Adrenal gland (tissue), 12 donors: ENCODE data around the gene BPI. TPM values are rescaled to one million over a fixed set of nuclear protein-coding genes. Genes with fewer than 3 reads are reported as not detected.

ENCODE experiments used
- DNase-seq, 7 donors: peaks; one replicate each; pipeline ENCODE4 v3.0.0-alpha.2; 2019 to 2020
- H3K27ac ChIP-seq, 5 donors: fragments of 200-600 bp; sonication (generic) in 4 of 5; 1 replicate in 3 of 5; 2 replicates in 2 of 5; pipeline versions ENCODE4 v1.5.1 to v1.8.0; 2016 to 2020; ENCODE audit warnings: mild to moderate bottlenecking in 1 of 5
- H3K27me3 ChIP-seq: fragments of 200-600 bp; 2 replicates; pipeline ENCODE4 v1.8.0; 2021
- H3K36me3 ChIP-seq, 2 donors: fragments of 200-600 bp; replicated peaks in 1 of 2; 1 replicate in 1 of 2; 2 replicates in 1 of 2; pipeline versions ENCODE4 v1.5.1 to v1.8.0; 2018 to 2022
- H3K4me1 ChIP-seq, 2 donors: fragments of 200-600 bp; replicated peaks in 1 of 2; 1 replicate in 1 of 2; 2 replicates in 1 of 2; pipeline versions ENCODE4 v1.5.1 to v1.8.0; 2018 to 2021
- H3K4me3 ChIP-seq, 4 donors: fragments of 200-600 bp; sonication (generic) in 3 of 4; one replicate each; pipeline ENCODE4 v1.5.1; 2016 to 2018
- H3K9me3 ChIP-seq, 3 donors: fragments of 200-600 bp; sonication (generic) in 1 of 3; replicated peaks in 1 of 3; 1 replicate in 2 of 3; 2 replicates in 1 of 3; pipeline versions ENCODE4 v1.5.1 to v1.8.0; 2016 to 2021
- CTCF ChIP-seq, 6 experiments: fragments of 450-650 bp in 4 of 6; fragments of 200-600 bp in 2 of 6; sonication (generic) in 1 of 6; IDR thresholded peaks; 1 replicate in 5 of 6; 2 replicates in 1 of 6; pipeline versions ENCODE4 v1.5.1 to v1.8.0; 2016 to 2021; ENCODE audit warnings: antibody characterized with exemption in 6 of 6, mild to moderate bottlenecking in 2 of 6, moderate library complexity in 1 of 6
- POLR2A ChIP-seq, 2 donors: fragments of 450-650 bp; IDR thresholded peaks; one replicate each; pipeline ENCODE4 v1.6.1; 2017; ENCODE audit warnings: antibody characterized with exemption in 2 of 2, mild to moderate bottlenecking in 2 of 2, moderate library complexity in 1 of 2
- WGBS, 4 donors: extraction: QIAGEN DNeasy Blood & Tissue Kit in 2 of 4; methylation state at CpG; one replicate each; pipeline versions ENCODE4 v1.1.5 to v1.1.7; 2013 to 2017; 5-methylcytosine and 5-hydroxymethylcytosine counted together
- intact Hi-C, 2 donors: fragments of 100-400 bp; cut with DNase I; formaldehyde crosslinking; loops; one replicate each; pipeline versions ENCODE4 v1.14.1 to v1.15.0; 2022 to 2023
- polyA plus RNA-seq, 3 donors: library from polyadenylated mRNA; stranded (reverse); fragments of 200-250 nt in 2 of 3; fragments of 350-450 nt in 1 of 3; fragmentation: Illumina TruSeq in 1 of 3; extraction: RNeasy Lipid Tissue Mini Kit (QIAGEN cat#74804) in 1 of 3; gene quantifications; one replicate each; pipeline ENCODE4 v1.2.3, GENCODE V29; 2013 to 2014
- total RNA-seq, 9 donors: library from RNA; depleted of rRNA in 4 of 9; stranded (reverse); fragments of >200 nt in 4 of 9; fragments of 120-200 nt in 1 of 9; fragmentation: NEBNext Ultra II Directional in 1 of 9; extraction: Animal tissue kit (Norgen Biotek cat#: 25700) in 1 of 9; gene quantifications; one replicate each; pipeline versions ENCODE4 v1.1.0 to v1.2.4, GENCODE V29; 2013 to 2023
- donor health status: healthy with polysubstance abuse.
- donor health status: Bipolar disorder and iron deficiency.
- donor health status: DM: yes; HTN: yes; CAD: no.
- donor health status: DM: no; HTN: no; CAD: no.
- donor health status: DM: no; HTN: no; CAD: no.
- donor health status: DM: yes; HTN: yes; CAD: no.

The BPI gene
- total and polyA plus RNA-seq, 12 donors, result 0.13 to 0.74 (median 0.21) TPM; not detected in 2

DNA sequence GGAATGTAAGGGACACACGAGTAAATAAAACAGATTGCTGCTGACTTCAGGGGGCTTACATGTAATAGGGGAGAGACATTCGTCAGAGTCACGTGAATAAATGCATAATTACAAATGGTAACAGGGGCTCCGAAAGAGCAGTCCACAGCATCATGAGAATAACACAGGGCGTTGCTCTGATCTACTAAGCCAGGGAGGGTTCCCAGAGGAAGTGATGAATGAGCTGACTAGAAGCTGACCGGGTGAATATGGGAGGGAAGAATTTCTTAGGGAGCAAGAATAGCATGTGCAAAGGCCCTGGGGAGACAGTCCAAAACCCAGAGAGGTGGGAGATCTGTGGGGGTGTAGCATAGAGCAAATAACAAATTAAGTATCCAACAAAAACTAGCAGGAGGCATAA is 2.4 kb downstream of the BPI start:
- DNase-seq, result no peak
- Histone ChIP-seq H3K4me3 (no peak overlapping the region), H3K27ac (no peak overlapping the region), H3K4me1 (no peaks in the 10 kb centered on the region), H3K9me3 (no peaks in the 10 kb centered on the region), H3K36me3 (no peaks in the 10 kb centered on the region), H3K27me3 (peaks cover 13% of the 10 kb centered on the region)
- 73 to 77% (median 76%) methylated on average over 6 of the region's 6 CpGs for WGBS, 4 donors
- intact Hi-C loops, result no loop called here
- TF ChIP-seq CTCF (IDR thresholded peaks at IDR 0.05), result no peak
- no peak for TF ChIP-seq POLR2A (IDR thresholded peaks at IDR 0.05)

GRCh38 chr20:38307371-38308046 is 3.6 kb downstream of the BPI start:
- TF ChIP-seq CTCF (IDR thresholded peaks at IDR 0.05), result no peak
- no peak for TF ChIP-seq POLR2A (IDR thresholded peaks at IDR 0.05)
- WGBS, 4 donors, result 76 to 83% (median 80%) methylated on average over 8 of the region's 8 CpGs
- Histone ChIP-seq H3K27me3 (peaks cover 13% of the 10 kb centered on the region), H3K4me1 (no peaks in the 10 kb centered on the region), H3K36me3 (no peaks in the 10 kb centered on the region), H3K27ac (no peak overlapping the region), H3K4me3 (no peak overlapping the region), H3K9me3 (no peaks in the 10 kb centered on the region)
- no peak for DNase-seq
- intact Hi-C loops, result no loop called here

DNA sequence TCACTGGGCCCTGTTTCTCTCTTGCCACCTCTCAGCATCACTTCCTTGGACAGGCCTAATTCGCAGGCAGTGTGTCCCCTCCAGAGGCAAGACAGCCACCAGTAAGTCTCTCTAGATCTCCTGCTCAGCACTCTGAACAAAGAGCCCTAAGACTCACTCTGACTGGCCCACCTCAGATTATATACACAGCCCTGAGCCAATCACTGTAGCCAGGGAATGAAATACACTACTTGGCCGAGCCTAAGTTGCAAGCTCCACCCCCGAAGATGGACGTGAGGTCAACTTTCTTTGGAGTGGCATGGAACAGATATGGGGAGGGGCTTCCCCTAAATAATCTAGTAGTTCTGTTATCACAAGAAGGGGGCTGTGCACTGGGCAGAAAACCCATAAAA is 4.1 kb downstream of the BPI start:
- Histone ChIP-seq H3K4me1 (no peaks in the 10 kb centered on the region), H3K27ac (no peak overlapping the region), H3K27me3 (peaks cover 13% of the 10 kb centered on the region), H3K9me3 (no peaks in the 10 kb centered on the region), H3K4me3 (no peak overlapping the region), H3K36me3 (no peaks in the 10 kb centered on the region)
- WGBS, 4 donors, result 40 to 64% (median 49%) methylated on average over 3 to 4 of the region's 4 CpGs
- TF ChIP-seq CTCF (IDR thresholded peaks at IDR 0.05), result no peak
- TF ChIP-seq POLR2A (IDR thresholded peaks at IDR 0.05), result no peak
- intact Hi-C loops, result no loop called here
- no peak for DNase-seq

DNA sequence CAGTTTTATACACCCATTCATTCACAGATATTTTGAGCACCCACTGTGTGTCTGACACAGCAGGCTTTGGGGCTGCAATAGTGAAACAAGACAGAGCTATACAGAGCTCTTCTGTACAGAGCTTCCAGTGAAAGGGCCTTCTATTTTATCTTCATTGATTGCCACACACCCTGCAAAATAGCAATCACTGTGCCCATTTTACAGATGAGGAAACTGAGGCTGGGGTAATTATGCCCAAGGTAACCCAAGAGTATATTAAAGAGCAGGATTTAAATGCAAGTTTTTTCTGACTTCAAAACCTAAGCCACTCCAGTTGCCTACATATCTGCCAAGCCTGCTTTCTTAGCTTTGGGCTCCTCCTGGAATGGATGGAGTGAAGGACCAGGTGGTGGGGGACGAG is 4.5 kb downstream of the BPI start:
- 0 to 64% (median 42%) methylated on average over 1 of the region's 1 CpG for WGBS, 4 donors

More for the DNA sequence above, 4.5 kb downstream of the BPI start:
- H3K4me1 ChIP-seq, result no peaks in the 10 kb centered on the region
- no peaks in the 10 kb centered on the region for H3K36me3 ChIP-seq
- no peaks in the 10 kb centered on the region for H3K9me3 ChIP-seq
- no peak overlapping the region for H3K4me3 ChIP-seq
- peaks cover 13% of the 10 kb centered on the region for H3K27me3 ChIP-seq
- no peak overlapping the region for H3K27ac ChIP-seq
- TF ChIP-seq CTCF (IDR thresholded peaks at IDR 0.05), result no peak
- no peak for TF ChIP-seq POLR2A (IDR thresholded peaks at IDR 0.05)
- intact Hi-C loops, result no loop called here
- DNase-seq, result no peak
